ENCODE results near the gene RAP1A.

RAP1A gene

DNA sequence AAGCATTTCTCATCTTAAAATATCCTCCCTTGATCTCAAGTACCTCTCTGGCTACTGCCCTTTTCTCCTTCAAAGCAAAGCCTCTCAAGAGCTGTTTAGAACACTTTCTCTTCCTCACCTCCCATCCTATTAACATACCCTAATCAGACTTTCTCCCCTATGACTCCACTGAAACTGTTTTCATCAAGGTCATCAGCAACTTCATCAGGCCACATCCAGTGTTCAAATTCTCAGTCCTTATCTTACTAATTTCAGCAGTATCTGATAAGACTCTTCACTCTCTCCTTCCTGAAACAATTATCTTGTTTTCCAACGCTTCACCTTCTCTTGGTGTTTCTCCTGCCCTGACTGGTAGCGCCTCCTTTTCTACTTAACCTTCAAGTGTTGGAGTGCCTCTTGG is 1.5 kb upstream of the RAP1A start:
- in situ Hi-C loops (cut with HindIII; ENCODE audit: low pct_ligation_motif_present, low sequenced_read_pairs) = no loop called here
- H3K27me3 ChIP-seq (replicated peaks) = no peaks in the 10 kb centered on the region
- no peaks in the 10 kb centered on the region for H3K36me3 ChIP-seq (replicated peaks)
- no peak overlapping the region for H3K4me3 ChIP-seq (ENCODE audit: low read depth, low read length)
- no peak overlapping the region for H3K27ac ChIP-seq
- TF ChIP-seq, protein P1, sequence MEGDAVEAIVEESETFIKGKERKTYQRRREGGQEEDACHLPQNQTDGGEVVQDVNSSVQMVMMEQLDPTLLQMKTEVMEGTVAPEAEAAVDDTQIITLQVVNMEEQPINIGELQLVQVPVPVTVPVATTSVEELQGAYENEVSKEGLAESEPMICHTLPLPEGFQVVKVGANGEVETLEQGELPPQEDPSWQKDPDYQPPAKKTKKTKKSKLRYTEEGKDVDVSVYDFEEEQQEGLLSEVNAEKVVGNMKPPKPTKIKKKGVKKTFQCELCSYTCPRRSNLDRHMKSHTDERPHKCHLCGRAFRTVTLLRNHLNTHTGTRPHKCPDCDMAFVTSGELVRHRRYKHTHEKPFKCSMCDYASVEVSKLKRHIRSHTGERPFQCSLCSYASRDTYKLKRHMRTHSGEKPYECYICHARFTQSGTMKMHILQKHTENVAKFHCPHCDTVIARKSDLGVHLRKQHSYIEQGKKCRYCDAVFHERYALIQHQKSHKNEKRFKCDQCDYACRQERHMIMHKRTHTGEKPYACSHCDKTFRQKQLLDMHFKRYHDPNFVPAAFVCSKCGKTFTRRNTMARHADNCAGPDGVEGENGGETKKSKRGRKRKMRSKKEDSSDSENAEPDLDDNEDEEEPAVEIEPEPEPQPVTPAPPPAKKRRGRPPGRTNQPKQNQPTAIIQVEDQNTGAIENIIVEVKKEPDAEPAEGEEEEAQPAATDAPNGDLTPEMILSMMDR (IDR thresholded peaks at IDR 0.05; ENCODE audit: low read depth, low read length, missing control alignments) = no peak
- no peak for DNase-seq

DNA sequence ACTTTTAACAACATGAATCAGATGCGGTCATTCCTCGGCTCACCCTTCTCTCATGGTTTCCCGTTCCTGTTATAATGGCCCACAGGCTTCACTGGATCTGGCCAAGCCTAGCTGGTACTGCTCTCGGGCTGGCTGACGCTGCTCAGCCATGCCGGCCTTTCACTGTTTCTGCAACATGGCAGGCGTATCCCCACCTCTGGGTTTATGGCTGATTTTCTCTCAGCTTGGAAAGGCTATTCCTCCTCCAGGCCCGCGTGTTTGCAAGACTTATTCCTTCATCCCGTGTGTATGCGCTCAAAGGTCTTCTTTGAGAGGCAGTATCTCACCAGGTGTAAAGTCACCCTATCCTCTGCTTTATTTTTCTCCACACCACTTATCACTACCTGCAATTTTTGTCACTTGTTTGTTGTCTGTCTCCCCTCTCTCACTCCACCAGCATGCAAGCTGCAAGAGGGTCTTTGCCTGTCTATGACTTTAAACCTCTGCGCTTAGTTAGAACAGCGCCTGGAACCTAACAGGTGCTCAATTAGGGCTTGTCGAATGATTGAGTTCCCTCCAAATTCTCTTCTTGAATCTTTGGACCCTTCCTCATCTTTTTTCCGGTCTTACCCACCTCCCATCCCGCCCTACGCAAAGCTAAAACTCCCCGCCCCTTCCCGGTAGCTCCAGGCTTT is 491 bp upstream of the RAP1A start:
- H3K27me3 ChIP-seq (replicated peaks) = no peaks in the 10 kb centered on the region
- DNase-seq = no peak
- in situ Hi-C loops (cut with HindIII; ENCODE audit: low pct_ligation_motif_present, low sequenced_read_pairs) = no loop called here
- TF ChIP-seq, protein P1 (IDR thresholded peaks at IDR 0.05; ENCODE audit: low read depth, low read length, missing control alignments) = no peak
- H3K27ac ChIP-seq = no peak overlapping the region
- peak overlapping the region; percentile 88 for H3K4me3 ChIP-seq (ENCODE audit: low read depth, low read length)
- H3K36me3 ChIP-seq (replicated peaks) = no peaks in the 10 kb centered on the region

DNA sequence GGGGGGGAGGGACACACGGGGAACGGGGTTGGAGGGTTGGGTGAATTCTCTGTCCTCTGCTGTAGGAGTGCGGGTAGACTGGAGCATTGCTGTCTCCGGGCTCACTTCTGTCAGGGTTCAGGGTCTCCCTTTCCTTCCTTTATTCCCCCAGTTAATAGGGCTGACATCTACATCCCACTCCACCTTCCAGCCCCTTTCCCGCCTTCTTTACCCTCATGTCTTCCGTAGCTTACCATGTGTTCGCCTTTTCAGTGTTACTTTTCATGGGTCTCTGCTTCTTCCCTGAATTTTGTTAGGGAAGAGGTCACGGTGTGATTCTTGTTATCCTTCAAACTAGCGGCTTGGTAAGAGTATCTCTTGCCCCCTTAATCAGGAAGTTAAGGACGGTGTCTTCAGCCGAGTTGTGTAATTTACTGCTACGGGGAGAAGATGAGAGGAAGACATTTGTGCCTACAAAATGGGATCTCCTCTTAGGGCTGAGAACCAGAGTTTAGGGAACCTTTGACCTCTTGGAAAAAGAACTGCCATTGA is 917 bp downstream of the RAP1A start:
- DNase-seq = peak; percentile 2
- TF ChIP-seq, protein P1 (IDR thresholded peaks at IDR 0.05; ENCODE audit: low read depth, low read length, missing control alignments) = no peak
- Histone ChIP-seq H3K27ac (no peak overlapping the region), H3K4me3 (ENCODE audit: low read depth, low read length) (peak overlapping the region; percentile 88), H3K27me3 (replicated peaks) (no peaks in the 10 kb centered on the region), H3K36me3 (replicated peaks) (no peaks in the 10 kb centered on the region)
- in situ Hi-C loops (cut with HindIII; ENCODE audit: low pct_ligation_motif_present, low sequenced_read_pairs) = no loop called here

DNA sequence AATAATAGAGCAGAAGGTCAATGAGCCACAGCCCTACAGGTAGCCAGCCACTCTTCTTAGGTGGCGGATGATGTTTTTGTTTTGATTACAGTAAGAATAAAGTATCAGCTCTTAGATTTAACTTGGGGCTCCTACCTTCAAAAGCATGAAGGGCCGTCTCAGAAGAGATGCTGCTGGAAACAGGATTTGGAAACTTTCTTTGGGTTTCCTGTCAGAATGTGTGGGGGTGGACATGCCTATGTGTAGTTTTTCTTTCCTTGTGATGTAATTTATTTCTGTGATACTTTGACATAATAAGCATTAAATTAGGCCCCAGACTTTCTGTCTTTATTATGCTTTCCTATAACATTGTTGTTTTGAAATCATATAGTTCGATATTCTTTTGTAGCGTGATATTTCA is 1.5 kb downstream of the RAP1A start:
- in situ Hi-C loops (cut with HindIII; ENCODE audit: low pct_ligation_motif_present, low sequenced_read_pairs) = no loop called here
- Histone ChIP-seq H3K4me3 (ENCODE audit: low read depth, low read length) (peak overlapping the region; percentile 88), H3K27ac (no peak overlapping the region), H3K36me3 (replicated peaks) (no peaks in the 10 kb centered on the region), H3K27me3 (replicated peaks) (no peaks in the 10 kb centered on the region)
- TF ChIP-seq, protein P1 (IDR thresholded peaks at IDR 0.05; ENCODE audit: low read depth, low read length, missing control alignments) = no peak
- no peak for DNase-seq

DNA sequence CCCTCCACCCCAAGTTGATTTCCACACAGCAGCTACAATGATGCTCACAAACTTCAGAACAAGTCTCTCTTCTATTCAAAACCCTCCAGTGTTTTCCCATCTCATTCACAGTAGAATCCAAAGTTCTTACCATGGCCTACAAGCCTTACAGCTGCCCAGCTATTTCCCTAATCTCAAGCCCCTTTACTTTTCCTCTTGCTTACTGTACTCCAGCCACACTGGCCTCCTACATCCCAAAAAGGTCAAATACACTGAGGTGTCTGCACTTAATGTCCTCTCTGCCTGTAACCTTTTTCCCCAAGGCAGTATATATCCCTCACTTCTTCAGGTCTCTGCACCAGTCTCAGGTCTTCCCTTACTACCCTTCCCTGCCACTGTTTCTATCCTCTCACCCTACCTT is 2.6 kb downstream of the RAP1A start:
- H3K27me3 ChIP-seq (replicated peaks) = no peaks in the 10 kb centered on the region
- H3K4me3 ChIP-seq (ENCODE audit: low read depth, low read length) = no peak overlapping the region
- no peaks in the 10 kb centered on the region for H3K36me3 ChIP-seq (replicated peaks)
- DNase-seq = no peak
- TF ChIP-seq, protein P1 (IDR thresholded peaks at IDR 0.05; ENCODE audit: low read depth, low read length, missing control alignments) = no peak
- H3K27ac ChIP-seq = no peak overlapping the region
- in situ Hi-C loops (cut with HindIII; ENCODE audit: low pct_ligation_motif_present, low sequenced_read_pairs) = no loop called here

DNA sequence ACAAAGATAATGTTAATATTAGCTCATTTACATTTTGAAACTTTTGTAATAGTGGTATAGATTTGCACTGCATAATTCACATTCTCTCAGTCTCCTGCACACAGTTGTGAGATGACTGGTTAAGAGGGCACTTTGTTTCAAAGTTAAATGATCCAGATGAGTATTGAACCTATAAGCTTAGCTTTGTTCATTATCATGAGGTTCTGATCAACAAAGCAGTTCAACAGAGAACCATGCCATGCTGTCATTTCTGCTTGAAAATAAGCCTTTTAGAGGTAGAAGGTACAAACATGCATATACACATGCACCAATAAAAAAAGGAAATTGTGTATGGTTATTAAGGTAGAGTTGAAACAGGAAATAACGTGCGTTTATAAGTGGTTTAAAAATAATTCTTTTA is 4.8 kb downstream of the RAP1A start:
- H3K27ac ChIP-seq = no peak overlapping the region
- TF ChIP-seq, protein P1 (IDR thresholded peaks at IDR 0.05; ENCODE audit: low read depth, low read length, missing control alignments) = no peak
- no peak for DNase-seq
- H3K27me3 ChIP-seq (replicated peaks) = no peaks in the 10 kb centered on the region
- H3K4me3 ChIP-seq (ENCODE audit: low read depth, low read length) = no peak overlapping the region
- no peaks in the 10 kb centered on the region for H3K36me3 ChIP-seq (replicated peaks)
- in situ Hi-C loops (cut with HindIII; ENCODE audit: low pct_ligation_motif_present, low sequenced_read_pairs) = no loop called here
